HUES48 (cell line): ENCODE measurements around the gene TMC6.

Experiments
- H3K27ac ChIP-seq: one replicate; pipeline ENCODE4 v1.7.0; 2013; ENCODE audit warnings: low read depth, low read length, inconsistent platforms
- H3K27me3 ChIP-seq: 2 replicates; pipeline ENCODE4 v1.6.1; 2013; ENCODE audit warnings: mild to moderate bottlenecking, low read length; ENCODE audit not compliant: control insufficient read depth, insufficient read depth
- H3K36me3 ChIP-seq: 2 replicates; pipeline ENCODE4 v1.6.1; 2013; ENCODE audit warnings: low read length; ENCODE audit not compliant: control insufficient read depth, insufficient read depth
- H3K4me1 ChIP-seq: 2 replicates; pipeline ENCODE4 v1.6.1; 2013; ENCODE audit warnings: mild to moderate bottlenecking, low read length; ENCODE audit not compliant: control insufficient read depth, insufficient read depth
- H3K4me3 ChIP-seq: 2 replicates; pipeline ENCODE4 v1.5.1; 2013; ENCODE audit warnings: mild to moderate bottlenecking, low read depth, low read length
- H3K9ac ChIP-seq: 2 replicates; pipeline ENCODE4 v1.6.1; 2013; ENCODE audit warnings: mild to moderate bottlenecking, low read depth, low read length, moderate library complexity
- H3K9me3 ChIP-seq: 2 replicates; pipeline ENCODE4 v1.6.1; 2013; ENCODE audit warnings: low read length; ENCODE audit not compliant: control insufficient read depth, insufficient read depth

The TMC6 gene

DNA sequence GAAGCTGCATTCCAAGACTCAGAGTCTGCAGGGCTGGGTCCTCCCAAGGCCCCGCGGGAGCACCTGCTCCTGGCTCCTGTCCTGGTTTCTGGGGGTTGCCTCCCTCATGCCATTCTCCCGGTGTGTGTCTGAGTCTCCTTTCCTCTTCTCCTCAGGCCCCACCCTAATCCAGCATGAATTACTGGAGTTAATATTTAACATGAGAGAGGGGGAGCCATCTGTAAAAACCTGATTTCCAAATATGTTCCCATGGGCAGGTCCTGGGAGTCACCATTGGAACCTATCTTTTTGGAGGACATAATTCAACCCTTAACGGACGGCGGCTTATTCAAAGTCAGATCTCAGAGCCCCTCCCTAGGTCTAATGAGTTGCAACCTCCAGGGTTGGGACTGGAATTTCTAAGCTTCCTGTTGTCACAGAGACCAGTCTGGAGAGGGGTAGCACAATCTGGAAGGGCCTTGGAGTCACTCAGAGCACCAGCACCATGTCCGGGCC is 23.0 kb upstream of the TMC6 start:
- H3K9me3 ChIP-seq = no peaks in the 10 kb centered on the region
- H3K4me3 ChIP-seq = no peak overlapping the region
- H3K4me1 ChIP-seq = no peaks in the 10 kb centered on the region
- no peak overlapping the region for H3K9ac ChIP-seq
- H3K27ac ChIP-seq = no peak overlapping the region
- no peaks in the 10 kb centered on the region for H3K36me3 ChIP-seq
- no peaks in the 10 kb centered on the region for H3K27me3 ChIP-seq

DNA sequence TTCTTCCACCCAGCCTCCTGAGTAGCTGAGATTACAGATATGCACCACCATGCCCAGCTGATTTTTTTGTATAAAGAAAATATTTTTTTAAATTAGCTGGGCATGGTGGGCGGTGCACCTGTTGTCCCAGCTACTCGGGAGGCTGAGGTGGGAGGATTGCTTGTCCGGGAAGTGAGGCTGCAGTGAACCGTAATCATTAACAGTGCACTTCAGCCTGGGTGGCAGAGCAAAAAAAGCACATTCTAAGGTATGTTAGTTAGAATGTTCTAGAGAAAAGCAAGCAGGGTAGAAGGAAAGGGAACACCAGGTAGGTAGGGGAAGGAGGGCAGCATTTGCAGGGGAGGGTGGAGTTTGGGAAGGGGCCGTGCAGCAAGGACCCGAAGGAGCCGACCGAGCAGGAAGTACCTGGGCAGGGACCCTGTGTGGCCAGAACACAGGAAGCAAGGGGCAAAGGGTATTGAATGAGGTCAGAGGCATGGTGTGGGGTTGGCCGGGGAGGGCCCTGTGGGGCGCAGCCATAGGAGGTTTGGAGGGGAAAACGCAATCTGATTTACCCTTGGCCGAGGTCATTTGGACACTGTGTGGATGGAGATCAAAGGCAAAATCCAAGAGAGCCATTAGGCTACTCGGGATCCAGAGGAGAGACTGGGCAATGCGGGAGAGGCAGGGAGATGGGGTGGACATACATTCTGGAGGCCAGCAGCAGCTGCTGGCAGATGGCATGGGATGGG is 19.9 kb upstream of the TMC6 start:
- Histone ChIP-seq H3K4me1 (no peaks in the 10 kb centered on the region), H3K4me3 (no peak overlapping the region), H3K9ac (no peak overlapping the region), H3K36me3 (no peaks in the 10 kb centered on the region), H3K27me3 (no peaks in the 10 kb centered on the region), H3K9me3 (no peaks in the 10 kb centered on the region), H3K27ac (no peak overlapping the region)

DNA sequence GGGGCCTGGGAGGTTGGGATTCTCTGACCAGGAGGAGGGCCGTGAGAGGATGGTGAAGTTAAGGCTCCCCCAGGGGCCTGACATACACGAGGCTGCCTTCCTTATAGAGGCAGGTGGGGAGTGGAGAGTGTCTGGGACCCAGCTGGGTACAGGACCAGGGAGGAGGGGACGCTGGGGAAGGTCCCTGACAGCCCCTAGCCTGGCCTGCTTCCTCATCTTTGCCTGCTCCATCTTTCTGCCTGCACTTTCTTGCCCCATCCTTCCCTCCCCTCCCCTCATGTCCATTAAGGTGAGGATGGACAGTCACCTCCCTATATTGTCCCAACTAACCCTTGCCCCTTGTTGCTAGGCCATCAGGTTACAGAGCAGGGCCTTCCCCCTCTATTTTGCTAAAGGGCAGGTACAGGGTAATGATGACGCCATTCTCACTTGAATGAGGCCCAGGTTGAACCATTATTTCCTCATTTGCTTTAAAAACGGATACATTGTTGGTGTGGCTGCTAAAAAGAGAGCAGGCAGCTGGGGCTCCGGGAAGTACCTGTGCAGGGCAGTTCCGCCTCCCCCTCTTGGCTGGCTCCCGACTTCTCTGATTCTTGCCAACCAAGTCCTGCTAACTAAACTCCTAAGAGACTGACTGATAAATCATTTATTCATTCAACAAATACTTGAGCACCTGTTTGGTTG is 18.9 kb upstream of the TMC6 start:
- Histone ChIP-seq H3K9ac (no peak overlapping the region), H3K4me3 (no peak overlapping the region), H3K36me3 (no peaks in the 10 kb centered on the region), H3K27ac (no peak overlapping the region), H3K27me3 (no peaks in the 10 kb centered on the region), H3K9me3 (no peaks in the 10 kb centered on the region), H3K4me1 (no peaks in the 10 kb centered on the region)

DNA sequence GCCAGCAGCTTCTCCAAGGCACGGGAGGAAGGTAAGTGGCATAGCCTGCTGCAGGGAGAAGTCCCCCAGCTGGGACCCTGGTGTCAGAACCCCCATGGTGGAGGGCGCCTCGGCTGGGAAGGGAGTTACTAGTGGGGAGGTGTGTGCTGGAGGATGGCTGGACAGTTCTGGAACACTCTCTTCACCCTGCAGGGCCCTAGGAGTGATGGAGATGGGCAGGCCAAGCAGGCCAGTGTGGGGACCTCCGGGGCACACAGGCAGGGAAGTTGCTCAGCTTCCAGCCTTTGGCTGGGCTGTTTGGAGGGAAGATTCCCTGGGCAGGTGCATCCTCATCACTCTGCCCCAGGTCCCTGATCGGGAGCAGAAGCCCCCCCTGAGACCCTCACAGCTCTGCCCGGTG is 18.3 kb upstream of the TMC6 start:
- Histone ChIP-seq H3K36me3 (no peaks in the 10 kb centered on the region), H3K9me3 (no peaks in the 10 kb centered on the region), H3K27ac (no peak overlapping the region), H3K9ac (no peak overlapping the region), H3K4me1 (no peaks in the 10 kb centered on the region), H3K27me3 (no peaks in the 10 kb centered on the region), H3K4me3 (no peak overlapping the region)

DNA sequence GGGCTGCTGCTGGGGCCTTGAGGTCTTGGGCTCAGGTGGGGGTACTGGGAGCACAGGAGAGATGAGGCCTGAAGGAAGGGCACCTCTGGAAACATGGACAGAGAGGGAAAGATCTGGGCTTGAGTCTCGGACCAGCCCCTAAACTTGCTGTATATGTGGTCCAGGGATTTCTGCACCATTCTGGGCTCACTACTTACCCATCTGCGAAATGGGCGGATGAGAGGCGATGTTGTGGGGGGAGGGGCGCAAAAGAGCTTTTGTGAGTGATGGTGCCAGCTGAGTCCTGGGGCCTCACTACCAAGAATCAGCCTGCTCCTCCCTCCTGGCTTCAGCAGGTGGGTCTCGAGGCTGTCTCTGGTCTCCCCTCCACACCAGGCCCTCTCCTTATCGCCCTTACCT is 17.9 kb upstream of the TMC6 start:
- Histone ChIP-seq H3K27ac (no peak overlapping the region), H3K9ac (no peak overlapping the region), H3K9me3 (no peaks in the 10 kb centered on the region), H3K4me3 (no peak overlapping the region), H3K27me3 (no peaks in the 10 kb centered on the region), H3K36me3 (no peaks in the 10 kb centered on the region), H3K4me1 (no peaks in the 10 kb centered on the region)

DNA sequence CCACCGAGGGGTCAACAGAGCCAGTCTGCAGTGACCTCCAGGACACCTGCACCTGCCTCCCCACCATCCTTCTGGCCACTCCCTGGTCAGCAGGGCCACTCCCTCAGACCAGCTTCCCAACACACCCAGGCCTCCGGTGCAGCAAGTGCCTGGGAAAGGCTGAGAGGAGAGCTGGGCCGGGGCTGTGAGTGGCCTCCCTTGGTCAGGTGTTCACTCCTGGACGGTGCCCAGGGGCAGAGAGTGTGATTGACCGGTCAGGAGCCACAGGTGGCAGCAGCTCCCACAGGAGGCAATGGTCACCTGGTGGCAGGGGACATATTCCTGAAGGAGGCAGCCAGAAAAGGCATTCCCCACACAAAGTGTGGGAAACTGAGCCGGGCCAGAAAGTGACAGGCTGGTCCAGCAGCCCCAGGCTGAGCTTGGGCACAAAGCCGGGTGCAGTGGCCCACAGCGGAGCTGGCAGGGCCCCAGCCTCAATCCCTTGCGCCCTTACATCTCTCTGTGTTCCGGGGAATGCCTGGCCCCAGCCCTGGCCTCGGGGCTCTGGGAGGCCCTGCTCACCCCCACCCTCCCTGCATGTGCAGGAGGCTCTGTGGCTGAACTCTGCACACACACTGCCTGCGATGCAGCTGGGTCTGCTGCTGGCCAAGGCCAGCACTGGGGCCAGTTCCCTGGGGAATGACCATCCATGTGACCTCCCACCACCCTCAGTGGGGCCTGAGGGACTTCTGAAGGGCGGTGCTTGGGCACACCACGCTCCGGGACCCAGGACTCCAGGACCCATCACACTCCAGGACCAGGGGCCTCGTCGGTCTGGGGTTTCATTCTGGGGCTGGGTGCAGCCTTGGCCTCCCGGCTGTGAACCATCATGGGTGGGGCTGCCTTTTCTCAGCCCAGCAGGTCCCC is 16.4 kb upstream of the TMC6 start:
- H3K36me3 ChIP-seq = no peaks in the 10 kb centered on the region
- no peaks in the 10 kb centered on the region for H3K4me1 ChIP-seq
- no peaks in the 10 kb centered on the region for H3K9me3 ChIP-seq
- no peaks in the 10 kb centered on the region for H3K27me3 ChIP-seq
- H3K27ac ChIP-seq = no peak overlapping the region
- H3K4me3 ChIP-seq = no peak overlapping the region
- no peak overlapping the region for H3K9ac ChIP-seq

DNA sequence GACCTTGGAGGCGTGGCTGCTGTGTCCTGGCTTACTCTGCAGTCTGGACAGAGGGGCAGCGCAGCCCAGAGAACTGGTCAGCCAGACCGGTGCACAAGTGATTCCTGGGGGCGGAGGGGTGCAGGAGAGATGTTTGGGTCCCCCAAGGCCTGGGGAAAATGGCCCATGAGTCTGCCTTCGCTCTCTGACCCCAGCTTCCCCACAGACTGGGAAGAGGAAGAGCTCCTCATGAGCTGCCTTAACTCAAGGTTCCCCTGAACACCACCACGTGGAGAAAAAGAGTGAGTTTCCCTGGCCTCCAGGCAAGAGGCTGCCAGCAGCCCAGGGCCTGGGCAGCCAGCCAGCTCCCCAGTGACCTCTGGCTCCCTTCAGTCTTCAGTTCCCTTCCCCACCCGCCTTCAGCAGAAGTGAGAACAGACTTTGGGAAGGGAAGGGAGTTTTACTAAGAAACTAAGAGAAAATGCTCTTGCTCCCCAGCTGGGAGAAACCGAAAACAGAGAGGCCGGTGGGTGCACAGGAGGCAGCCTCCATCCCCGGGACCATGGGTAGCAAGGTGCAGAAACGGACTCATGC is 15.7 kb upstream of the TMC6 start:
- H3K9me3 ChIP-seq = no peaks in the 10 kb centered on the region
- no peaks in the 10 kb centered on the region for H3K36me3 ChIP-seq
- no peaks in the 10 kb centered on the region for H3K4me1 ChIP-seq
- no peaks in the 10 kb centered on the region for H3K27me3 ChIP-seq
- no peak overlapping the region for H3K27ac ChIP-seq
- no peak overlapping the region for H3K4me3 ChIP-seq
- no peak overlapping the region for H3K9ac ChIP-seq

DNA sequence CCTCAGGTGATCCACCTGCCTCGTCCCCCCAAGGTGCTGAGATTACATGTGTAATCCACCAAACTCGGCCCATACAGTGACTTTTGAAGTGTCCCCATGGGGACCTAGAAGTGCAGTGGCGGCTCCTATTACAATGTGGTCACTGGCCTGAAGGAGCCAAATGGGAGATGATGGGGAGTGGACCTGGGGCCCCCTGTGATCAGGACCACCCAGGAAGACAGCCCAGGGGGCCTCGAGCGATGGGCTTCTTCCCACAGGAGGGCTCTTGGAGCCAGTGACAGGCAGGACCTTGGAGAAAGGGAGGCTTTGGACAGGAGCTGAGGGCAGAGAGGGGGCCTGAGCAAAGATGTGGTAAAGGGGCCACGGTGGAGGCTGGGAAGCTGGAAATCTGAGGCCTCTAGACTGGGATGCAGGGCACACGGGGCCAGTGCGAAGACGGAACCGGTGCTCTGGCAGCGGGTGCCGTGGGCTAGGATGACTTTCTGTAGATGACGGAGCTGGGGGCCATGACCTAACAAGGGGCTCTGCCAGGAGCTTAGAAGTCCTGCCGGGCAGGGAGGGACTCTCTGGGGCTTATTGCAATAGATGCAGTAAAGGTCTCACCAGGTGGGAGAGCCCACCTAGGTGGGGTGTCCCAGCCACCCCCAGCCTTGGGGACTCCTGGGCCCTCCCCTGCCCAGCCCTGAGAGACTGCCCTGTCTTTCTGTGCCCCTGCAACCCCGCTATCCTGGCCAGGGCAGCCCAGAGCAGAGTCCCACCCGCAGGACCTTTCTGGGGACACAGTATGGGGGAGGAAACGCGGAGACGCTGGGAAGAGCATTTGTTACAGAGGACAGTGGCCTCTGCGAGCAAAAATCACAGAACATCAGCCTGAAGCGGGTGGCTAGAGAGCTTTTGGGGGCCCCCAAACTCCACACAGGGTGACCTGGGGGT is 14.9 kb upstream of the TMC6 start:
- Histone ChIP-seq H3K9me3 (no peaks in the 10 kb centered on the region), H3K27me3 (no peaks in the 10 kb centered on the region), H3K27ac (no peak overlapping the region), H3K9ac (no peak overlapping the region), H3K4me1 (no peaks in the 10 kb centered on the region), H3K4me3 (no peak overlapping the region), H3K36me3 (no peaks in the 10 kb centered on the region)

DNA sequence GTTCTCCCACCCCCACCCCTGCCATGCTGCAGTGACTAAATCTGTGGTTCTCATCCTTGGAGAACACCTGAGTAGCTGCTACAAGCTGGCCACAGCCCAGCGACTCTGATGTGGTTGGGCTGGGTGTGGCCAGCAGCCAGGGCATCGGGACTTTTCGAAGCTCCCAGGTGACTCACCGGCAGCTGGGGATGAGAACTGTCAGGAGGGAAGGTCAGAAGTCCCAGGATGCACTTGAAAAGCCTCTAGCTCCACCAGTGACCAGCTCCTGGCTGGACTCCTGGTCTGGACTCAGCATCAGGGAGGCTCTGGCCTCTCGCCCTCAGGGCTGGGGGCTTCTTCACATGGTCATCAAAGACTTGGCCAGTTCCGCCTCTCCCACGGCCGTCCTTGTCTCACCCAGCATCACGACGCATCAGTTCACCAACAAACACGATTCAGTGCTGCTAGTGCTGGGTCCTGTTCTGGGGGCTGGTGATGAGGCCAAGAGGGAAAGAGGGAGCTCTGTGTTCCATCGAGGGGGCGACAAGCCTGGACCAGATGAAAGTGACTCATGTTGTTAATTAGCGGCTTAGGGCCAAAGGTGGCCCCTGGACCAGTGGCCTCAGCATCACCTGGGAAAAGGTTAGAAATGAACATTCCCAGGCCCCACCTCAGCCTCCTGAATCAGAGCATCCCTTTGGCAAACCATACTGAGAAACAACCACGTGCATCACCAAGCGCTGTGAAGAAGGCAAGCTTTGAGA is 13.7 kb upstream of the TMC6 start:
- H3K9ac ChIP-seq = no peak overlapping the region
- H3K9me3 ChIP-seq = no peaks in the 10 kb centered on the region
- no peaks in the 10 kb centered on the region for H3K36me3 ChIP-seq
- no peak overlapping the region for H3K27ac ChIP-seq
- H3K27me3 ChIP-seq = no peaks in the 10 kb centered on the region
- H3K4me3 ChIP-seq = no peak overlapping the region
- no peaks in the 10 kb centered on the region for H3K4me1 ChIP-seq
